K562 (cell line): ENCODE data around the gene TBXAS1. TPM values are rescaled to one million over a fixed set of nuclear protein-coding genes. Genes with fewer than 3 reads are reported as not detected.
A peak's percentile ranks its signal among the peaks of the same experiment; 100 is the strongest.

Source experiments
- ATAC-seq: fragments of 200-7000 bp; cut with Tn5 transposase; 3 replicates; pipeline ENCODE4 v1.9.1; 2020; ENCODE audit warnings: moderate library complexity
- BruUV-seq: library from RNA; stranded (reverse); fragments of 400-500 nt; replicated peaks from 2 replicates; lab custom pipeline; 2021; lab: Mats Ljungman, UMichigan
- CTCF ChIA-PET: fragments of 300-600 bp; formaldehyde crosslinking; extraction: SDS; loops from one replicate; lab custom pipeline; 2021; ENCODE audit warnings: low intra/inter-chr PET ratio; lab: Yijun Ruan, JAX
- POLR2A ChIA-PET: fragments of 300-600, 350-650 bp; sonication (Branson Sonifier 250); formaldehyde crosslinking; extraction: SDS; loops from one replicate; lab custom pipeline; 2021; ENCODE audit warnings: antibody characterized with exemption, inconsistent platforms; lab: Yijun Ruan, JAX
- DNase-seq, 4 experiments: peaks; one replicate each; pipeline versions ENCODE4 v3.0.0 to v3.0.0-alpha.2; 2011 to 2018; ENCODE audit warnings: low spot score in 3 of 4, mixed read lengths in 3 of 4; ENCODE audit errors: extremely low read depth in 1 of 4
- FAIRE-seq: peaks from 2 replicates; lab custom pipeline; 2011; peaks lifted over from hg19 to GRCh38; lab: Jason Lieb, UNC
- H2AFZ ChIP-seq: 2 replicates; pipeline ENCODE4 v1.6.0; 2011; ENCODE audit warnings: low read depth, low read length, control low read depth, inconsistent platforms
- H3K27ac ChIP-seq: fragments of 200-600 bp; 3 replicates; pipeline ENCODE4 v1.8.0; 2011; ENCODE audit warnings: low read depth, mild to moderate bottlenecking, control low read depth, inconsistent platforms, low read length, moderate library complexity, mixed read lengths; ENCODE audit errors: extremely low read depth
- H3K27me3 ChIP-seq, 2 experiments: fragments of 300-600 bp in 1 of 2; 2 replicates in 1 of 2; 3 replicates in 1 of 2; pipeline versions ENCODE4 v1.6.0 to v1.8.0; 2011; ENCODE audit warnings: inconsistent platforms in 2 of 2, low read length in 2 of 2, mild to moderate bottlenecking in 1 of 2, mixed read lengths in 1 of 2, moderate library complexity in 1 of 2; ENCODE audit not compliant: control insufficient read depth in 2 of 2, insufficient read depth in 2 of 2
- H3K36me3 ChIP-seq: fragments of 300-600 bp; 3 replicates; pipeline ENCODE4 v1.8.0; 2011; ENCODE audit warnings: mild to moderate bottlenecking, low read length, inconsistent platforms; ENCODE audit not compliant: control insufficient read depth, insufficient read depth
- H3K4me1 ChIP-seq, 2 experiments: fragments of 200-600 bp in 1 of 2; replicated peaks in 1 of 2; 2 replicates in 1 of 2; 3 replicates in 1 of 2; pipeline versions ENCODE4 v1.5.1 to v1.8.0; 2011; ENCODE audit warnings: inconsistent platforms in 2 of 2, low read length in 2 of 2, mild to moderate bottlenecking in 1 of 2, mixed read lengths in 1 of 2, moderate library complexity in 1 of 2; ENCODE audit not compliant: control insufficient read depth in 2 of 2, insufficient read depth in 2 of 2
- H3K4me2 ChIP-seq: 2 replicates; pipeline ENCODE4 v1.6.1; 2011; ENCODE audit warnings: low read length, control low read depth, inconsistent platforms, mixed read lengths; ENCODE audit not compliant: insufficient read depth
- H3K4me3 ChIP-seq: fragments of 200-600 bp; sonication (generic), shearing (Covaris generic); 2 replicates; pipeline ENCODE4 v1.5.1; 2016; ENCODE audit warnings: control low read depth, inconsistent platforms
- H3K79me2 ChIP-seq: fragments of 200-600 bp; 3 replicates; pipeline ENCODE4 v1.8.0; 2011; ENCODE audit warnings: low read length, inconsistent platforms; ENCODE audit not compliant: control insufficient read depth, insufficient read depth
- H3K9ac ChIP-seq, 2 experiments: 2 replicates each; pipeline versions ENCODE4 v1.6.0 to v1.6.1; 2011; ENCODE audit warnings: low read depth in 2 of 2, low read length in 2 of 2, control low read depth in 1 of 2, inconsistent platforms in 1 of 2, mild to moderate bottlenecking in 1 of 2, mixed read lengths in 1 of 2; ENCODE audit not compliant: insufficient read depth in 1 of 2
- H3K9me1 ChIP-seq: one replicate; pipeline ENCODE4 v1.6.0; 2011; ENCODE audit warnings: inconsistent platforms, mild to moderate bottlenecking, low read length, moderate library complexity; ENCODE audit not compliant: control insufficient read depth, insufficient read depth
- H3K9me3 ChIP-seq: replicated peaks from 2 replicates; pipeline ENCODE4 v1.5.1; 2011; ENCODE audit warnings: low read depth, low read length, inconsistent platforms; ENCODE audit not compliant: control insufficient read depth, insufficient read depth
- H4K20me1 ChIP-seq: replicated peaks from 2 replicates; pipeline ENCODE4 v1.6.1; 2011; ENCODE audit warnings: low read length, inconsistent platforms, mixed read lengths; ENCODE audit not compliant: control insufficient read depth, insufficient read depth
- CUX1 ChIP-seq: fragments of 200-800 bp; sonication (Bioruptor generic); IDR thresholded peaks from 2 replicates; pipeline ENCODE4 v1.6.1; 2016; ENCODE audit warnings: missing genetic modification characterization, missing compliant biosample characterization
- KLF13 ChIP-seq: fragments of 450-650 bp; IDR thresholded peaks from 2 replicates; pipeline ENCODE4 v1.6.1; 2016; ENCODE audit warnings: missing genetic modification characterization, low read depth, mild to moderate bottlenecking, missing compliant biosample characterization, moderate library complexity, borderline replicate concordance
- ZNF668 ChIP-seq: fragments of 250-450 bp; sonication (Bioruptor Pico); IDR thresholded peaks from 2 replicates; pipeline ENCODE4 v1.8.0; 2022; ENCODE audit warnings: mild to moderate bottlenecking, inconsistent platforms
- WGBS: fragments of 100-300 bp; shearing (Covaris generic); methylation state at CpG from one replicate; pipeline ENCODE4 v1.1.6; 2016; ENCODE audit warnings: low coverage, mixed read lengths; ENCODE audit not compliant: insufficient coverage; ENCODE audit errors: missing lambda C conversion rate; 5-methylcytosine and 5-hydroxymethylcytosine counted together
- in situ Hi-C: fragments of 300-500 bp; cut with MboI; formaldehyde crosslinking; loops from 4 replicates; pipeline ENCODE4 v1.15.0; 2018; ENCODE audit warnings: inconsistent platforms, mixed read lengths
- intact Hi-C: fragments of 100-400 bp; cut with micrococcal nuclease; formaldehyde crosslinking; loops from 2 replicates; pipeline ENCODE4 v1.14.2; 2022
- polyA plus RNA-seq, 8 experiments: library from polyadenylated mRNA; depleted of rRNA in 4 of 8; stranded (reverse) in 5 of 8; unstranded in 3 of 8; fragments of >200 nt; fragmentation: Nextera tagmentation in 2 of 8; fragmentation: Illumina TruSeq in 1 of 8; extraction: Ambion mirVana in 2 of 8; extraction: Trizol in 1 of 8; gene quantifications; 2 replicates each; pipeline versions ENCODE4 v1.2.1 to v1.2.3, GENCODE V29; 2011 to 2014; ENCODE audit warnings: inconsistent platforms in 1 of 8, missing spikeins in 1 of 8
- total RNA-seq, 7 experiments: library from RNA; depleted of rRNA in 6 of 7; stranded (reverse); fragments of >200 nt in 6 of 7; fragmentation: Illumina TruSeq in 2 of 7; extraction: Trizol in 2 of 7; gene quantifications; 2 replicates each; pipeline versions ENCODE4 v1.2.1 to v1.2.3, GENCODE V29; 2011 to 2021; ENCODE audit warnings: low replicate concordance in 1 of 7

The TBXAS1 gene
- total and polyA plus RNA-seq, 9 of the 15 experiments (the other 6 are each of a cell fraction or from before 2014, with no cell fraction given) = 1.1 to 8.3 (median 1.9) TPM

- Histone ChIP-seq H3K27ac (no peak overlapping the region), H3K36me3 (no peaks in the 10 kb centered on the region), H3K4me1 (peaks cover 0 to 11% of the 10 kb centered on the region in 2 experiments; a peak in 4 of 5 replicates), H3K9me3 (peaks cover 2% of the 10 kb centered on the region; the same call in 1 of the 2 replicates), H3K9me1 (no peaks in the 10 kb centered on the region), H4K20me1 (no peaks in the 10 kb centered on the region), H3K9ac (no peak overlapping the region), H3K4me2 (no peak overlapping the region), H3K79me2 (peaks cover 5% of the 10 kb centered on the region), H2AFZ (peak overlapping the region; percentile 69), H3K27me3 (peaks cover 2 to 12% of the 10 kb centered on the region in 2 experiments; a peak in 1 of 5 replicates), H3K4me3 (no peak overlapping the region)
- intact Hi-C loops = no loop called here
- 0 out of 2 replicates have a peak, but pooled peaks have one; percentile 34 for TF ChIP-seq CUX1 (CRISPR knock-in tag)
- TF ChIP-seq KLF13 = no peak
- TF ChIP-seq ZNF668 (CRISPR knock-in tag) = no peak
- ATAC-seq = no peak
- DNase-seq = no peak
- ChIA-PET POLR2A (interaction anchor here (0.5 to 1.5 kb wide), 2 partner anchors 11 to 608 kb away, joined by 3 read pairs; no protein-coding TSS in a partner anchor), CTCF (no interaction called here)
- in situ Hi-C loops = no loop called here
- no peak for FAIRE-seq
- BruUV-seq = no TSS peak
- WGBS = 65% methylated on average over 5 of the region's 5 CpGs
Observed at GRCh38 chr7:139981511-139981895, 152.4 kb downstream of the TBXAS1 start.
